ENCODE results near the gene ADAMTS4.

- no peak for TF ChIP-seq CTCF (IDR thresholded peaks at IDR 0.05; ENCODE audit: extremely low read depth in 1 of 2, insufficient read depth in 1 of 2, low read depth in 1 of 2, low read length in 2 of 2)
- TF ChIP-seq POLR2A (IDR thresholded peaks at IDR 0.05; ENCODE audit: low read depth, low read length) = no peak
- no peak for TF ChIP-seq JUN (IDR thresholded peaks at IDR 0.05; ENCODE audit: borderline replicate concordance, insufficient read depth, insufficient read length, low read depth)
- no peak for TF ChIP-seq MAX (IDR thresholded peaks at IDR 0.05; ENCODE audit: insufficient read depth, insufficient read length)
- TF ChIP-seq POLR2AphosphoS5 (IDR thresholded peaks at IDR 0.05; ENCODE audit: insufficient read depth, low read depth, low read length) = no peak
- TF ChIP-seq EZH2 (IDR thresholded peaks at IDR 0.05; ENCODE audit: borderline replicate concordance, low read depth, low read length, severe bottlenecking) = no peak
- no peak for TF ChIP-seq FOS (IDR thresholded peaks at IDR 0.05; ENCODE audit: borderline replicate concordance, insufficient read depth, low read length)
Observed at GRCh38 chr1:161215076-161215475, 16.2 kb upstream of the ADAMTS4 start, which contains the start of gene FCER1G.

All from endothelial cell of umbilical vein (primary cell).